ENCODE data around the gene CCDC146.
"Not testable (repeated sequence)": the region's sequence is repeated elsewhere in the genome, so short reads cannot be mapped to it uniquely, and the experiment has no call there.

DNA sequence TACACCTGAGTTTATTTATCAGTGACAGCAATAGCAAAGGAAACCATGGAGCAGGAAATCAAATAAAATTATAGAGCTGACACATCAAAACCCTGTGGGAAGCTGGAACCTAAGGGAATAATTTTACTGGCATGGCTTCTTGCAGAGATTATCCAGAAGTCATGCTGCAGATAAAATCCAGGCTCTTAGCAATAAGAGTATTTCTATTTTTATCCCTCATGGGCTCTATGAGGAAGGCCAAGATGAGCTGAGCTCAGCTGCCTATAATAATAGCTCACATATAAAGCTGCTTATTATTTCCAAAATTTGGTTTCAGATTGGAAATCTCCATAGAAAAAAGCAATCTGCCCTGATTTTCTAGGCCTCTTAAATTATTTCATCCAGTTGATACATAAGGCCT is 43.3 kb upstream of the CCDC146 start:
- not testable (repeated sequence) for TF ChIP-seq TAF9B (IDR thresholded peaks at IDR 0.05; ENCODE audit: partially characterized antibody); FOXM1 (IDR thresholded peaks at IDR 0.05; ENCODE audit: low read depth); FOXM1 (CRISPR knock-in tag; IDR thresholded peaks at IDR 0.05; ENCODE audit: low read depth); MYNN (IDR thresholded peaks at IDR 0.05); MYNN (CRISPR knock-in tag; IDR thresholded peaks at IDR 0.05); POLR2A (conservative IDR thresholded peaks at IDR 0.05); JUND (IDR thresholded peaks at IDR 0.05; ENCODE audit: borderline replicate concordance, low read depth, low read length); JUND (tag; IDR thresholded peaks at IDR 0.05; ENCODE audit: borderline replicate concordance, low read depth, low read length); JUNB (CRISPR knock-in tag; conservative IDR thresholded peaks at IDR 0.05); SMC3 (conservative IDR thresholded peaks at IDR 0.05; ENCODE audit: insufficient read depth, low read depth, low read length); EP300 (IDR thresholded peaks at IDR 0.05; ENCODE audit: low read length); SMAD3 (CRISPR knock-in tag; conservative IDR thresholded peaks at IDR 0.05)
- TF ChIP-seq, protein P1, sequence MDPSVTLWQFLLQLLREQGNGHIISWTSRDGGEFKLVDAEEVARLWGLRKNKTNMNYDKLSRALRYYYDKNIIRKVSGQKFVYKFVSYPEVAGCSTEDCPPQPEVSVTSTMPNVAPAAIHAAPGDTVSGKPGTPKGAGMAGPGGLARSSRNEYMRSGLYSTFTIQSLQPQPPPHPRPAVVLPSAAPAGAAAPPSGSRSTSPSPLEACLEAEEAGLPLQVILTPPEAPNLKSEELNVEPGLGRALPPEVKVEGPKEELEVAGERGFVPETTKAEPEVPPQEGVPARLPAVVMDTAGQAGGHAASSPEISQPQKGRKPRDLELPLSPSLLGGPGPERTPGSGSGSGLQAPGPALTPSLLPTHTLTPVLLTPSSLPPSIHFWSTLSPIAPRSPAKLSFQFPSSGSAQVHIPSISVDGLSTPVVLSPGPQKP (CRISPR knock-in tag; IDR thresholded peaks at IDR 0.05) = not testable (repeated sequence)
- TF ChIP-seq, protein P2, sequence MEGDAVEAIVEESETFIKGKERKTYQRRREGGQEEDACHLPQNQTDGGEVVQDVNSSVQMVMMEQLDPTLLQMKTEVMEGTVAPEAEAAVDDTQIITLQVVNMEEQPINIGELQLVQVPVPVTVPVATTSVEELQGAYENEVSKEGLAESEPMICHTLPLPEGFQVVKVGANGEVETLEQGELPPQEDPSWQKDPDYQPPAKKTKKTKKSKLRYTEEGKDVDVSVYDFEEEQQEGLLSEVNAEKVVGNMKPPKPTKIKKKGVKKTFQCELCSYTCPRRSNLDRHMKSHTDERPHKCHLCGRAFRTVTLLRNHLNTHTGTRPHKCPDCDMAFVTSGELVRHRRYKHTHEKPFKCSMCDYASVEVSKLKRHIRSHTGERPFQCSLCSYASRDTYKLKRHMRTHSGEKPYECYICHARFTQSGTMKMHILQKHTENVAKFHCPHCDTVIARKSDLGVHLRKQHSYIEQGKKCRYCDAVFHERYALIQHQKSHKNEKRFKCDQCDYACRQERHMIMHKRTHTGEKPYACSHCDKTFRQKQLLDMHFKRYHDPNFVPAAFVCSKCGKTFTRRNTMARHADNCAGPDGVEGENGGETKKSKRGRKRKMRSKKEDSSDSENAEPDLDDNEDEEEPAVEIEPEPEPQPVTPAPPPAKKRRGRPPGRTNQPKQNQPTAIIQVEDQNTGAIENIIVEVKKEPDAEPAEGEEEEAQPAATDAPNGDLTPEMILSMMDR (IDR thresholded peaks at IDR 0.05 in 2 of 3, conservative IDR thresholded peaks at IDR 0.05 in 1 of 3; ENCODE audit: insufficient read depth in 2 of 3, low read depth in 1 of 3, low read length in 3 of 3) = not testable (repeated sequence)
- TF ChIP-seq, protein P3, sequence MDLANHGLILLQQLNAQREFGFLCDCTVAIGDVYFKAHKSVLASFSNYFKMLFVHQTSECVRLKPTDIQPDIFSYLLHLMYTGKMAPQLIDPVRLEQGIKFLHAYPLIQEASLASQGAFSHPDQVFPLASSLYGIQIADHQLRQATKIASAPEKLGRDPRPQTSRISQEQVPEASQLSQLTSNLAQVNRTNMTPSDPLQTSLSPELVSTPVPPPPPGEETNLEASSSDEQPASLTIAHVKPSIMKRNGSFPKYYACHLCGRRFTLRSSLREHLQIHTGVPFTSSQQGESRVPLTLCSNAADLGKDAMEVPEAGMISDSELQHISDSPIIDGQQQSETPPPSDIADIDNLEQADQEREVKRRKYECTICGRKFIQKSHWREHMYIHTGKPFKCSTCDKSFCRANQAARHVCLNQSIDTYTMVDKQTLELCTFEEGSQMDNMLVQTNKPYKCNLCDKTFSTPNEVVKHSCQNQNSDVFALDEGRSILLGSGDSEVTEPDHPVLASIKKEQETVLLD (IDR thresholded peaks at IDR 0.05) = not testable (repeated sequence)
- TF ChIP-seq, protein P4, sequence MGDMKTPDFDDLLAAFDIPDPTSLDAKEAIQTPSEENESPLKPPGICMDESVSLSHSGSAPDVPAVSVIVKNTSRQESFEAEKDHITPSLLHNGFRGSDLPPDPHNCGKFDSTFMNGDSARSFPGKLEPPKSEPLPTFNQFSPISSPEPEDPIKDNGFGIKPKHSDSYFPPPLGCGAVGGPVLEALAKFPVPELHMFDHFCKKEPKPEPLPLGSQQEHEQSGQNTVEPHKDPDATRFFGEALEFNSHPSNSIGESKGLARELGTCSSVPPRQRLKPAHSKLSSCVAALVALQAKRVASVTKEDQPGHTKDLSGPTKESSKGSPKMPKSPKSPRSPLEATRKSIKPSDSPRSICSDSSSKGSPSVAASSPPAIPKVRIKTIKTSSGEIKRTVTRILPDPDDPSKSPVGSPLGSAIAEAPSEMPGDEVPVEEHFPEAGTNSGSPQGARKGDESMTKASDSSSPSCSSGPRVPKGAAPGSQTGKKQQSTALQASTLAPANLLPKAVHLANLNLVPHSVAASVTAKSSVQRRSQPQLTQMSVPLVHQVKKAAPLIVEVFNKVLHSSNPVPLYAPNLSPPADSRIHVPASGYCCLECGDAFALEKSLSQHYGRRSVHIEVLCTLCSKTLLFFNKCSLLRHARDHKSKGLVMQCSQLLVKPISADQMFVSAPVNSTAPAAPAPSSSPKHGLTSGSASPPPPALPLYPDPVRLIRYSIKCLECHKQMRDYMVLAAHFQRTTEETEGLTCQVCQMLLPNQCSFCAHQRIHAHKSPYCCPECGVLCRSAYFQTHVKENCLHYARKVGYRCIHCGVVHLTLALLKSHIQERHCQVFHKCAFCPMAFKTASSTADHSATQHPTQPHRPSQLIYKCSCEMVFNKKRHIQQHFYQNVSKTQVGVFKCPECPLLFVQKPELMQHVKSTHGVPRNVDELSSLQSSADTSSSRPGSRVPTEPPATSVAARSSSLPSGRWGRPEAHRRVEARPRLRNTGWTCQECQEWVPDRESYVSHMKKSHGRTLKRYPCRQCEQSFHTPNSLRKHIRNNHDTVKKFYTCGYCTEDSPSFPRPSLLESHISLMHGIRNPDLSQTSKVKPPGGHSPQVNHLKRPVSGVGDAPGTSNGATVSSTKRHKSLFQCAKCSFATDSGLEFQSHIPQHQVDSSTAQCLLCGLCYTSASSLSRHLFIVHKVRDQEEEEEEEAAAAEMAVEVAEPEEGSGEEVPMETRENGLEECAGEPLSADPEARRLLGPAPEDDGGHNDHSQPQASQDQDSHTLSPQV (IDR thresholded peaks at IDR 0.05) = not testable (repeated sequence)

All from K562 (cell line).